Panc1 (cell line): ENCODE data around the gene ASB11. TPM values are rescaled to one million over a fixed set of nuclear protein-coding genes. Genes with fewer than 3 reads are reported as not detected.

Source experiments
- ATAC-seq: fragments of 200-7000 bp; cut with Tn5 transposase; 2 replicates; pipeline ENCODE4 v1.9.1; 2020; ENCODE audit warnings: mild to moderate bottlenecking, moderate library complexity
- BruUV-seq: library from RNA; stranded (reverse); fragments of 400-500 nt; replicated peaks from 2 replicates; lab custom pipeline; 2021; lab: Mats Ljungman, UMichigan
- CTCF ChIA-PET: fragments of 300-600 bp; sonication (Branson Sonifier 250); formaldehyde crosslinking; loops from one replicate; lab custom pipeline; 2022; ENCODE audit warnings: antibody characterized with exemption; lab: Charles Lee
- POLR2A ChIA-PET: fragments of 300-600 bp; sonication (Branson Sonifier 250); formaldehyde crosslinking; loops from one replicate; lab custom pipeline; 2022; ENCODE audit warnings: antibody characterized with exemption; lab: Charles Lee
- DNase-seq: peaks from one replicate; pipeline ENCODE4 v3.0.0-alpha.2; 2010; ENCODE audit warnings: low read depth, low spot score
- H3K27ac ChIP-seq: 2 replicates; pipeline ENCODE4 v1.5.1; 2011; ENCODE audit warnings: mild to moderate bottlenecking, low read length, inconsistent platforms
- H3K27me3 ChIP-seq: fragments of 200-500 bp; sonication (Bioruptor generic); 2 replicates; pipeline ENCODE4 v1.6.0; 2014; ENCODE audit warnings: low read length, inconsistent platforms; ENCODE audit not compliant: control insufficient read depth, insufficient read depth
- H3K36me3 ChIP-seq: fragments of 200-500 bp; sonication (Bioruptor generic); 2 replicates; pipeline ENCODE4 v1.5.1; 2014; ENCODE audit warnings: inconsistent platforms, mild to moderate bottlenecking, low read length, moderate library complexity; ENCODE audit not compliant: control insufficient read depth, insufficient read depth
- H3K4me1 ChIP-seq: 2 replicates; pipeline ENCODE4 v1.5.1; 2011; ENCODE audit warnings: inconsistent platforms, mild to moderate bottlenecking, low read length, moderate library complexity; ENCODE audit not compliant: control insufficient read depth, insufficient read depth
- H3K4me3 ChIP-seq, 2 experiments: 2 replicates each; pipeline ENCODE4 v1.5.1; 2011 to 2012; ENCODE audit warnings: low read depth in 2 of 2, low read length in 2 of 2, mild to moderate bottlenecking in 2 of 2, inconsistent platforms in 1 of 2, moderate library complexity in 1 of 2
- H3K9me3 ChIP-seq: fragments of 200-500 bp; sonication (Bioruptor generic); 2 replicates; pipeline ENCODE4 v1.5.1; 2014; ENCODE audit warnings: low read depth, mild to moderate bottlenecking, inconsistent platforms, low read length, moderate library complexity; ENCODE audit not compliant: control insufficient read depth, insufficient read depth
- POLR2AphosphoS5 ChIP-seq: IDR thresholded peaks from 2 replicates; pipeline ENCODE4 v1.6.1; 2012; ENCODE audit warnings: mild to moderate bottlenecking, low read depth, low read length, moderate library complexity
- SIN3A ChIP-seq: IDR thresholded peaks from 2 replicates; pipeline ENCODE4 v1.6.1; 2012; ENCODE audit warnings: low read depth, mild to moderate bottlenecking, low read length, moderate library complexity, borderline replicate concordance; ENCODE audit not compliant: insufficient read depth
- TCF7L2 ChIP-seq: IDR thresholded peaks from 2 replicates; pipeline ENCODE4 v1.6.1; 2011; ENCODE audit warnings: mild to moderate bottlenecking, low read depth, low read length, inconsistent platforms
- in situ Hi-C: cut with HindIII; loops from 2 replicates; pipeline ENCODE4 v1.10.0; 2016; ENCODE audit warnings: low sequenced_read_pairs, low pct_unique_long_range_greater_than_20kb
- intact Hi-C: fragments of 100-400 bp; cut with micrococcal nuclease; formaldehyde crosslinking; loops from one replicate; pipeline ENCODE4 v1.10.0; 2022; ENCODE audit not compliant: unreplicated experiment
- total RNA-seq: library from RNA; stranded (reverse); gene quantifications from one replicate; pipeline ENCODE4 v1.2.1, GENCODE V29; 2021; ENCODE audit not compliant: unreplicated experiment
- TF ChIP-seq, protein P1 (sequence below): fragments of 450-650 bp; IDR thresholded peaks from 2 replicates; pipeline ENCODE4 v1.5.1; 2017; ENCODE audit warnings: mild to moderate bottlenecking
- TF ChIP-seq, protein P2 (sequence below), 2 experiments: IDR thresholded peaks; 2 replicates each; pipeline ENCODE4 v1.6.1; 2011 to 2012; ENCODE audit warnings: low read depth in 2 of 2, control low read depth in 1 of 2, low read length in 1 of 2, mild to moderate bottlenecking in 1 of 2, moderate library complexity in 1 of 2; ENCODE audit not compliant: insufficient read depth in 1 of 2

ASB11 gene
- total RNA-seq, 1 experiment from 2014 or later, result not detected

DNA sequence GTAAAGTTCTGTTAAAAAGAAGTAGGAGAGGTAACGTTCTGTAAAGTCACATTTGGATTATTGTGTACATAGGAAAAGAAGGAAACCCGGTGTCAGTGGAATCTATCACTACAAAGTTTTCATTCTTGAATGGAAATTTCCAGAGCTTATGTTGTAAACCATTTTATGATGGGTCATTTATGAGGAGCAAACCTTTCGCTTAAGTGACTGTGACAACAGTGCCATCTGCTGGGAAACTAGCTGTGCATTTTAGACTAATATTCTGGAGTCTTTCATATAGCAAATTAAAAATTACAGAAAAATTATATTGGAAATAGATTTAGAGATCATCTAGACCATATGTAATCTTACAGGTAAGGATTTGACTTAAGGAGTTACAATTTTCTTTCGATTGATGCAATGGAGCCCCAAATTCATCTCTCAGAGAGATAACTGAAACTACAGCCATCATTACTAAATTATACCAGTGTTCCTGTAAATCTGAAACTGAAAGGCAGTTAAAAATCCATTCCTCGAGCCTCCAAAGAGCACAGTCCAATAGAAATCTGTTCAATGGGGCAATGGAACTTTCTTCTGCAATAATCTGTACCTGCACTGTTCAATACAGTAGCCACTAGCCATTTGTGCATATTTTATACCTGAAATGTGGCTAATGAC lies 72.4 kb downstream of the ASB11 start:
- ATAC-seq, result no peak
- no peaks in the 10 kb centered on the region for H3K9me3 ChIP-seq
- ChIA-PET CTCF (no interaction called here), POLR2A (no interaction called here)
- TF ChIP-seq SIN3A, result no peak
- TF ChIP-seq, protein P1, sequence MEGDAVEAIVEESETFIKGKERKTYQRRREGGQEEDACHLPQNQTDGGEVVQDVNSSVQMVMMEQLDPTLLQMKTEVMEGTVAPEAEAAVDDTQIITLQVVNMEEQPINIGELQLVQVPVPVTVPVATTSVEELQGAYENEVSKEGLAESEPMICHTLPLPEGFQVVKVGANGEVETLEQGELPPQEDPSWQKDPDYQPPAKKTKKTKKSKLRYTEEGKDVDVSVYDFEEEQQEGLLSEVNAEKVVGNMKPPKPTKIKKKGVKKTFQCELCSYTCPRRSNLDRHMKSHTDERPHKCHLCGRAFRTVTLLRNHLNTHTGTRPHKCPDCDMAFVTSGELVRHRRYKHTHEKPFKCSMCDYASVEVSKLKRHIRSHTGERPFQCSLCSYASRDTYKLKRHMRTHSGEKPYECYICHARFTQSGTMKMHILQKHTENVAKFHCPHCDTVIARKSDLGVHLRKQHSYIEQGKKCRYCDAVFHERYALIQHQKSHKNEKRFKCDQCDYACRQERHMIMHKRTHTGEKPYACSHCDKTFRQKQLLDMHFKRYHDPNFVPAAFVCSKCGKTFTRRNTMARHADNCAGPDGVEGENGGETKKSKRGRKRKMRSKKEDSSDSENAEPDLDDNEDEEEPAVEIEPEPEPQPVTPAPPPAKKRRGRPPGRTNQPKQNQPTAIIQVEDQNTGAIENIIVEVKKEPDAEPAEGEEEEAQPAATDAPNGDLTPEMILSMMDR, result peak; percentile 59; the same call in 1 of the 2 replicates
- no peak for TF ChIP-seq POLR2AphosphoS5
- no peak for TF ChIP-seq TCF7L2
- TF ChIP-seq, protein P2, sequence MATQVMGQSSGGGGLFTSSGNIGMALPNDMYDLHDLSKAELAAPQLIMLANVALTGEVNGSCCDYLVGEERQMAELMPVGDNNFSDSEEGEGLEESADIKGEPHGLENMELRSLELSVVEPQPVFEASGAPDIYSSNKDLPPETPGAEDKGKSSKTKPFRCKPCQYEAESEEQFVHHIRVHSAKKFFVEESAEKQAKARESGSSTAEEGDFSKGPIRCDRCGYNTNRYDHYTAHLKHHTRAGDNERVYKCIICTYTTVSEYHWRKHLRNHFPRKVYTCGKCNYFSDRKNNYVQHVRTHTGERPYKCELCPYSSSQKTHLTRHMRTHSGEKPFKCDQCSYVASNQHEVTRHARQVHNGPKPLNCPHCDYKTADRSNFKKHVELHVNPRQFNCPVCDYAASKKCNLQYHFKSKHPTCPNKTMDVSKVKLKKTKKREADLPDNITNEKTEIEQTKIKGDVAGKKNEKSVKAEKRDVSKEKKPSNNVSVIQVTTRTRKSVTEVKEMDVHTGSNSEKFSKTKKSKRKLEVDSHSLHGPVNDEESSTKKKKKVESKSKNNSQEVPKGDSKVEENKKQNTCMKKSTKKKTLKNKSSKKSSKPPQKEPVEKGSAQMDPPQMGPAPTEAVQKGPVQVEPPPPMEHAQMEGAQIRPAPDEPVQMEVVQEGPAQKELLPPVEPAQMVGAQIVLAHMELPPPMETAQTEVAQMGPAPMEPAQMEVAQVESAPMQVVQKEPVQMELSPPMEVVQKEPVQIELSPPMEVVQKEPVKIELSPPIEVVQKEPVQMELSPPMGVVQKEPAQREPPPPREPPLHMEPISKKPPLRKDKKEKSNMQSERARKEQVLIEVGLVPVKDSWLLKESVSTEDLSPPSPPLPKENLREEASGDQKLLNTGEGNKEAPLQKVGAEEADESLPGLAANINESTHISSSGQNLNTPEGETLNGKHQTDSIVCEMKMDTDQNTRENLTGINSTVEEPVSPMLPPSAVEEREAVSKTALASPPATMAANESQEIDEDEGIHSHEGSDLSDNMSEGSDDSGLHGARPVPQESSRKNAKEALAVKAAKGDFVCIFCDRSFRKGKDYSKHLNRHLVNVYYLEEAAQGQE (IDR thresholded peaks at IDR 0.05; ENCODE audit: insufficient read depth in 1 of 2, low read depth in 2 of 2, low read length in 1 of 2), result no peak
- H3K4me3 ChIP-seq, result no peak overlapping the region
- BruUV-seq, result no TSS peak
- no peaks in the 10 kb centered on the region for H3K36me3 ChIP-seq
- peak; percentile 4 for DNase-seq
- no peaks in the 10 kb centered on the region for H3K4me1 ChIP-seq
- intact Hi-C loops, result loop anchor here (10.0 kb wide), 1 partner anchor 98 kb away; no protein-coding TSS in a partner anchor
- in situ Hi-C loops, result no loop called here
- no peak overlapping the region for H3K27ac ChIP-seq
- no peaks in the 10 kb centered on the region for H3K27me3 ChIP-seq

DNA sequence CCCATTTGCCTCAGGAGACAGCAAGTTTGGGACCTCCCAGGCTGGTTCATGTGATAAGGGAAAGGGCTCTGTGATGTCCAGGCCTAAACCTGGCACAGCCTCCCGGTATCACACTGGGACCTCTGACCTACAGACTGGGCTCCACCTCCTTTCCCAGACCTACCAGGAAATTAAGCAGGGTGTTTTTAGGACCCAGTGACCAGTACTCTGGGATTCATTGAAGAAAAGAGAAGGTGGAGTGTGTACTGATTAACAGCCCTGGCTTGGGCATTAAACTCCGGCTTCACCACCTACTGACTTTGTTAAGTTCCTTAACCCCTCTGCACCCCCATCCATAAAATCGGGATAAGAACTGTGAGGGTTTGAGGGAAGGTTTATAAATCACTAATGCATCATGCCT lies 74.1 kb downstream of the ASB11 start:
- no peaks in the 10 kb centered on the region for H3K4me1 ChIP-seq
- intact Hi-C loops, result loop anchor here (10.0 kb wide), 1 partner anchor 96 kb away; no protein-coding TSS in a partner anchor
- BruUV-seq, result no TSS peak
- H3K27ac ChIP-seq, result no peak overlapping the region
- TF ChIP-seq, protein P2 (IDR thresholded peaks at IDR 0.05; ENCODE audit: insufficient read depth in 1 of 2, low read depth in 2 of 2, low read length in 1 of 2), result no peak
- TF ChIP-seq POLR2AphosphoS5 (no peak), TCF7L2 (no peak), SIN3A (no peak)
- TF ChIP-seq, protein P1, result no peak
- no peaks in the 10 kb centered on the region for H3K27me3 ChIP-seq
- no peak overlapping the region for H3K4me3 ChIP-seq
- H3K9me3 ChIP-seq, result no peaks in the 10 kb centered on the region
- ChIA-PET POLR2A (no interaction called here), CTCF (no interaction called here)
- ATAC-seq (no peak), DNase-seq (no peak)
- in situ Hi-C loops, result no loop called here
- no peaks in the 10 kb centered on the region for H3K36me3 ChIP-seq
